Measurements from ENCODE around the gene GORASP1. TPM values are rescaled to one million over a fixed set of nuclear protein-coding genes. Genes with fewer than 3 reads are reported as not detected.

The GORASP1 gene
- total and polyA plus RNA-seq, 11 donors: 19.9 to 52.5 (median 42.3) TPM

GRCh38 chr3:39122813-39123212 is 15.4 kb upstream of the GORASP1 start:
- intact Hi-C loops (cut with DNase I): no loop called here
- WGBS, 4 donors: 74 to 100% (median 85%) methylated on average over 1 of the region's 1 CpG

DNA sequence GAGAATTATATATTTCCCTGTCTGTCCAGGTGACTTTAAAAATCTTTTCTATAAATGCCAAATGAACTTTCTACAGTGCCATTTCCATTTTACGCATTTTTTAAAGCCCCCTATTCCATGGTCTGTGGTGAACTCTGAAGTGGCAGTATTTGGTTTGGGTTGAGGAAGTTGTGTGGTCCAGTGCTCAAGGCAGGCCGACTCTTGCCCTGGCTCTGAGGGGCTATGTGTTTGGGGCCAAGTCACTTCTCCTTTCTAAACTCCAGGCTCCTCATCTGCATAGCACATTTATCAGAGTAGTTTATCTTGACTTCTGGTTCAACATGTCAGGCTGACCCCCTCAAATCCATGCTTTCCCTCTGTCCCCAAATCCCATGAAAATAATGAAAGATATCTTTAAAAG is 14.2 kb upstream of the GORASP1 start:
- H3K36me3 ChIP-seq: peaks cover 0 to 38% (median 0%) of the 10 kb centered on the region in 9 donors
- H3K27ac ChIP-seq: no peak overlapping the region
- no peak for ATAC-seq
- peaks cover 0 to 8% (median under 1%) of the 10 kb centered on the region in 12 donors for H3K4me1 ChIP-seq
- TF ChIP-seq, protein P1, sequence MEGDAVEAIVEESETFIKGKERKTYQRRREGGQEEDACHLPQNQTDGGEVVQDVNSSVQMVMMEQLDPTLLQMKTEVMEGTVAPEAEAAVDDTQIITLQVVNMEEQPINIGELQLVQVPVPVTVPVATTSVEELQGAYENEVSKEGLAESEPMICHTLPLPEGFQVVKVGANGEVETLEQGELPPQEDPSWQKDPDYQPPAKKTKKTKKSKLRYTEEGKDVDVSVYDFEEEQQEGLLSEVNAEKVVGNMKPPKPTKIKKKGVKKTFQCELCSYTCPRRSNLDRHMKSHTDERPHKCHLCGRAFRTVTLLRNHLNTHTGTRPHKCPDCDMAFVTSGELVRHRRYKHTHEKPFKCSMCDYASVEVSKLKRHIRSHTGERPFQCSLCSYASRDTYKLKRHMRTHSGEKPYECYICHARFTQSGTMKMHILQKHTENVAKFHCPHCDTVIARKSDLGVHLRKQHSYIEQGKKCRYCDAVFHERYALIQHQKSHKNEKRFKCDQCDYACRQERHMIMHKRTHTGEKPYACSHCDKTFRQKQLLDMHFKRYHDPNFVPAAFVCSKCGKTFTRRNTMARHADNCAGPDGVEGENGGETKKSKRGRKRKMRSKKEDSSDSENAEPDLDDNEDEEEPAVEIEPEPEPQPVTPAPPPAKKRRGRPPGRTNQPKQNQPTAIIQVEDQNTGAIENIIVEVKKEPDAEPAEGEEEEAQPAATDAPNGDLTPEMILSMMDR (IDR thresholded peaks at IDR 0.05): no peak
- no peak for TF ChIP-seq POLR2A (IDR thresholded peaks at IDR 0.05)
- no peak for DNase-seq
- intact Hi-C loops (cut with DNase I): no loop called here
- 91 to 96% (median 95%) methylated on average over 2 of the region's 2 CpGs for WGBS, 4 donors
- H3K9me3 ChIP-seq: no peaks in the 10 kb centered on the region
- no peak overlapping the region for H3K4me3 ChIP-seq
- no peaks in the 10 kb centered on the region for H3K27me3 ChIP-seq

More at GRCh38 chr3:39122813-39123212, 15.4 kb upstream of the GORASP1 start:
- H3K27me3 ChIP-seq: no peaks in the 10 kb centered on the region
- ATAC-seq (no peak), DNase-seq (no peak)
- H3K9me3 ChIP-seq: no peaks in the 10 kb centered on the region
- TF ChIP-seq, protein P1 (IDR thresholded peaks at IDR 0.05): no peak
- TF ChIP-seq POLR2A (IDR thresholded peaks at IDR 0.05): no peak
- H3K4me1 ChIP-seq: peaks cover 0 to 12% (median 3%) of the 10 kb centered on the region in 12 donors
- H3K27ac ChIP-seq: no peak overlapping the region
- H3K36me3 ChIP-seq: peaks cover 0 to 30% (median 0%) of the 10 kb centered on the region in 9 donors
- H3K4me3 ChIP-seq: no peak overlapping the region

DNA sequence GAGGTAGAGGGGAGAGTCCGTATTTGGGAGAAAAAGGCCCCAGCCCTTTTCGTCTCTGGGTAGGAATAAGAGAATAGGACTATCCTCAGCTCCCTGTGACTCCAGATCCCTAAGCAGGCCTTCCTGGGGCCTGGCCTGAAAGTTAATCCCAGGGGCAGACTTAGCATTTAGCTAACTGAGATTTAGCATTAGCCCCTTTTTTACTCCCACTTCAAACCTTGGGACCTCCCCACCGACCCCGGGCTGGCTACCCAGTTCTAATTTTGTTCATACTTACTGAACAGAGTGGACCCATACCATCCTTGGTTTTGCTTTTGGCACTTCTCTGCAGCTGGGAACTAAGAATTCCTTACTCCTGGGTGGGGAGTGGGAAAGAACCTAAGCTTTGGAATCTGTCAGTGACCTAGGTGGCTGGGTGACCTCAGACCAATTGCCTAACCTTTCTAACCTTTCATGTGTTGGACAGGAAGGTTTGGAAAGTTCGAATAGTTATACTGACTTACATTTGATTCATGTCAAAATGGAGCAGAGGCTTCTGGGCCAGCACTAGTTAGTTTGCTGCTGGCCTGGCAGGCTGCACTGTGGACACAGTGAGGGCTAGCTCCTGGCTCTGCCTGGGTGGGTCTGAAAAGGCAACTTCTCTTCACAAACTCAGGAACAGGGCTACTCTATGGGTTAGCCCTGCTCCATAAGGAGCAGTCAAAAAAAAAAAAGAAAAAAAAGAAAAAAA is 11.7 kb upstream of the GORASP1 start:
- H3K9me3 ChIP-seq: no peaks in the 10 kb centered on the region
- 74 to 89% (median 80%) methylated on average over 5 of the region's 5 CpGs for WGBS, 4 donors
- no peak for ATAC-seq
- H3K4me3 ChIP-seq: no peak overlapping the region
- peaks cover 0 to 5% (median 0%) of the 10 kb centered on the region in 12 donors for H3K4me1 ChIP-seq
- TF ChIP-seq, protein P1 (IDR thresholded peaks at IDR 0.05): no peak
- no peak for TF ChIP-seq POLR2A (IDR thresholded peaks at IDR 0.05)
- H3K36me3 ChIP-seq: peaks cover 0 to 38% (median 0%) of the 10 kb centered on the region in 9 donors
- DNase-seq: no peak
- no peaks in the 10 kb centered on the region for H3K27me3 ChIP-seq
- intact Hi-C loops (cut with DNase I): loop anchor here in 1 of 10 donors (10.0 kb wide), 1 partner anchor 266 kb away; the partner anchor contains the start of gene SLC25A38
- H3K27ac ChIP-seq: no peak overlapping the region

DNA sequence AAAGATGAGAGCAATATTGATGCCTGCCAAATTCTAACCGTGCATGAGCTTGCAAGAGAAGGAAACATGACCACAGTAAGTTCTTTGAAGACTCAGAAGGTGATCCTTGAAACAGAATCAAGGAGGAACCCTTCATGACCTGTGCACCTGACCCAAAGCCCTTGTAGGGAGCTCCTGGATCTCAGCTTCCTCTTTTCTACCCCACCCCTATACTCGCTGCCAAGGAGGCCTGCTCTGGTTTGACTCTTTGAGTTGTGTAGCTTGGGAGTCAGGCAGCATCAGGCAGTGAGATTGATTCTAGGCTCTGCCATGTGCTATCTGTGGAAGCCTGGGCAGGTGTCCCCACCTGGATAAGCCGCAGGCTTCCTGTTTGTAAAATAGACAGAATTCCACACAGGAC is 10.7 kb upstream of the GORASP1 start:
- no peak for TF ChIP-seq POLR2A (IDR thresholded peaks at IDR 0.05)
- TF ChIP-seq, protein P1 (IDR thresholded peaks at IDR 0.05): no peak
- H3K4me1 ChIP-seq: peaks cover 0 to 5% (median 0%) of the 10 kb centered on the region in 12 donors
- H3K27me3 ChIP-seq: no peaks in the 10 kb centered on the region
- WGBS, 4 donors: 77 to 94% (median 79%) methylated on average over 3 of the region's 3 CpGs
- intact Hi-C loops (cut with DNase I): loop anchor here in 1 of 10 donors (10.0 kb wide), 1 partner anchor 267 kb away; the partner anchor contains the start of gene SLC25A38
- H3K36me3 ChIP-seq: peaks cover 0 to 38% (median 0%) of the 10 kb centered on the region in 9 donors
- no peak for DNase-seq
- H3K4me3 ChIP-seq: no peak overlapping the region
- H3K27ac ChIP-seq: no peak overlapping the region
- H3K9me3 ChIP-seq: no peaks in the 10 kb centered on the region
- no peak for ATAC-seq
